SK-N-SH (cell line): ENCODE measurements around the gene OSTF1. TPM values are rescaled to one million over a fixed set of nuclear protein-coding genes. Genes with fewer than 3 reads are reported as not detected.

Experiments
- CTCF ChIA-PET: fragments of 300-600, 350-600 bp; formaldehyde crosslinking; extraction: SDS; loops from one replicate; lab custom pipeline; 2021; lab: Yijun Ruan, JAX
- POLR2A ChIA-PET: fragments of 350-600 bp; sonication (Branson Sonifier 250); formaldehyde crosslinking; extraction: SDS; loops from one replicate; lab custom pipeline; 2020; ENCODE audit warnings: antibody characterized with exemption, inconsistent platforms; lab: Yijun Ruan, JAX
- DNase-seq: peaks from one replicate; pipeline ENCODE4 v3.0.0; 2012
- H2AFZ ChIP-seq: fragments of 200-600 bp; sonication (generic); 2 replicates; pipeline ENCODE4 v1.8.1; 2016; ENCODE audit warnings: antibody characterized with exemption, mild to moderate bottlenecking, low read depth
- H3F3A ChIP-seq: fragments of 200-600 bp; sonication (generic); replicated peaks from 2 replicates; pipeline ENCODE3; 2016; ENCODE audit warnings: antibody characterized with exemption, mild to moderate bottlenecking; ENCODE audit not compliant: insufficient read depth
- H3K27ac ChIP-seq, 2 experiments: fragments of 200-500 bp in 1 of 2; fragments of 200-600 bp in 1 of 2; sonication (Bioruptor generic) in 1 of 2; sonication (generic), shearing (Covaris generic) in 1 of 2; 2 replicates each; pipeline versions ENCODE4 v1.5.1 to v1.6.1; 2014 to 2016; ENCODE audit warnings: low read depth in 2 of 2, inconsistent platforms in 1 of 2, low read length in 1 of 2, mild to moderate bottlenecking in 1 of 2, mixed read lengths in 1 of 2
- H3K27me3 ChIP-seq: fragments of 200-600 bp; sonication (generic), shearing (Covaris generic); 2 replicates; pipeline ENCODE4 v1.6.1; 2016; ENCODE audit warnings: mixed run types; ENCODE audit not compliant: insufficient read depth
- H3K36me3 ChIP-seq, 2 experiments: fragments of 200-500 bp in 1 of 2; fragments of 200-600 bp in 1 of 2; sonication (Bioruptor generic) in 1 of 2; sonication (generic) in 1 of 2; replicated peaks in 1 of 2; 2 replicates each; pipeline versions ENCODE3 to v1.5.1; 2014 to 2016; ENCODE audit warnings: low read length in 1 of 2, mild to moderate bottlenecking in 1 of 2; ENCODE audit not compliant: insufficient read depth in 2 of 2, control insufficient read depth in 1 of 2
- H3K4me1 ChIP-seq, 2 experiments: fragments of 200-500 bp in 1 of 2; fragments of 200-600 bp in 1 of 2; sonication (Bioruptor generic) in 1 of 2; sonication (generic), shearing (Covaris generic) in 1 of 2; 2 replicates each; pipeline versions ENCODE4 v1.5.1 to v1.6.1; 2014 to 2016; ENCODE audit warnings: low read depth in 1 of 2, low read length in 1 of 2, mixed run types in 1 of 2; ENCODE audit not compliant: insufficient read depth in 2 of 2, control insufficient read depth in 1 of 2
- H3K4me2 ChIP-seq: fragments of 200-600 bp; sonication (generic), shearing (Covaris generic); 2 replicates; pipeline ENCODE4 v1.6.1; 2017; ENCODE audit warnings: mixed run types
- H3K4me3 ChIP-seq, 2 experiments: fragments of 200-500 bp in 1 of 2; fragments of 200-600 bp in 1 of 2; sonication (Bioruptor generic) in 1 of 2; sonication (generic), shearing (Covaris generic) in 1 of 2; 2 replicates each; pipeline versions ENCODE4 v1.5.1 to v1.8.1; 2014 to 2016; ENCODE audit warnings: low read depth in 2 of 2, inconsistent platforms in 1 of 2, low read length in 1 of 2, mild to moderate bottlenecking in 1 of 2, mixed read lengths in 1 of 2, moderate library complexity in 1 of 2
- H3K79me2 ChIP-seq: fragments of 200-600 bp; sonication (generic); 2 replicates; pipeline ENCODE4 v1.8.1; 2017; ENCODE audit warnings: mild to moderate bottlenecking; ENCODE audit not compliant: insufficient read depth
- H3K9ac ChIP-seq: fragments of 200-600 bp; sonication (generic); 2 replicates; pipeline ENCODE4 v1.6.1; 2017; ENCODE audit warnings: mixed run types
- H3K9me2 ChIP-seq: fragments of 200-600 bp; sonication (generic); 2 replicates; pipeline ENCODE4 v1.6.1; 2017; ENCODE audit warnings: mixed run types
- H3K9me3 ChIP-seq: fragments of 200-600 bp; sonication (generic); 2 replicates; pipeline ENCODE4 v1.6.1; 2017; ENCODE audit warnings: mixed run types, mild to moderate bottlenecking, moderate library complexity
- H4K20me1 ChIP-seq: fragments of 200-600 bp; sonication (generic); 2 replicates; pipeline ENCODE4 v1.6.1; 2017; ENCODE audit warnings: mild to moderate bottlenecking, mixed run types; ENCODE audit not compliant: insufficient read depth
- CHD2 ChIP-seq: fragments of 150-350 bp; IDR thresholded peaks from 2 replicates; pipeline ENCODE4 v1.6.1; 2018; ENCODE audit warnings: low read length; ENCODE audit not compliant: partially characterized antibody
- EP300 ChIP-seq, 2 experiments: IDR thresholded peaks; 2 replicates each; pipeline versions ENCODE4 v1.4.0 to v1.6.1; 2012; ENCODE audit warnings: borderline replicate concordance in 1 of 2, low read depth in 1 of 2, low read length in 1 of 2
- EZH2phosphoT487 ChIP-seq: fragments of 200-600 bp; sonication (generic); IDR thresholded peaks from 2 replicates; pipeline ENCODE4 v1.6.1; 2017; ENCODE audit warnings: low read depth, mixed run types, mild to moderate bottlenecking, antibody characterized with exemption, moderate library complexity, borderline replicate concordance
- FOSL2 ChIP-seq: IDR thresholded peaks from 2 replicates; pipeline ENCODE4 v1.4.0; 2012; ENCODE audit warnings: low read depth, mild to moderate bottlenecking, moderate library complexity, borderline replicate concordance
- GATA2 ChIP-seq: sonication (generic); formaldehyde crosslinking; IDR thresholded peaks from 2 replicates; pipeline ENCODE4 v1.5.0; 2020; ENCODE audit warnings: mild to moderate bottlenecking, missing genetic modification reagents
- JUND ChIP-seq: IDR thresholded peaks from 2 replicates; pipeline ENCODE4 v1.4.0; 2012
- MEF2A ChIP-seq: IDR thresholded peaks from 2 replicates; pipeline ENCODE4 v1.4.0; 2012; ENCODE audit warnings: low read depth, borderline replicate concordance
- MXI1 ChIP-seq: IDR thresholded peaks from 2 replicates; pipeline ENCODE4 v1.6.1; 2012; ENCODE audit warnings: mild to moderate bottlenecking, low read depth, low read length, improper control_type of control experiment
- NRF1 ChIP-seq: IDR thresholded peaks from 2 replicates; pipeline ENCODE4 v1.6.1; 2012; ENCODE audit warnings: low read depth, mild to moderate bottlenecking, low read length
- POLR2AphosphoS5 ChIP-seq: IDR thresholded peaks from 2 replicates; pipeline ENCODE4 v1.6.1; 2012; ENCODE audit warnings: low read depth, low read length
- RAD21 ChIP-seq: IDR thresholded peaks from 2 replicates; pipeline ENCODE4 v1.6.1; 2012; ENCODE audit warnings: mild to moderate bottlenecking, low read length
- RFX5 ChIP-seq: IDR thresholded peaks from 2 replicates; pipeline ENCODE4 v1.6.1; 2012; ENCODE audit warnings: mild to moderate bottlenecking, improper control_type of control experiment, low read length
- SIN3A ChIP-seq: IDR thresholded peaks from 2 replicates; pipeline ENCODE4 v1.6.1; 2012; ENCODE audit warnings: low read depth, mild to moderate bottlenecking, low read length, moderate library complexity, borderline replicate concordance
- SMC3 ChIP-seq: IDR thresholded peaks from 2 replicates; pipeline ENCODE4 v1.6.1; 2012; ENCODE audit warnings: low read depth, low read length, improper control_type of control experiment
- TCF12 ChIP-seq: IDR thresholded peaks from 2 replicates; pipeline ENCODE4 v1.4.0; 2012
- YY1 ChIP-seq: IDR thresholded peaks from 2 replicates; pipeline ENCODE4 v1.4.0; 2012; ENCODE audit warnings: low read depth, mild to moderate bottlenecking
- WGBS: methylation state at CpG from one replicate; pipeline ENCODE4 v1.1.6; 2017; ENCODE audit warnings: low lambda C conversion rate; 5-methylcytosine and 5-hydroxymethylcytosine counted together
- polyA plus RNA-seq, 3 experiments: library from polyadenylated mRNA; depleted of rRNA; stranded (reverse); fragments of >200 nt; gene quantifications; 2 replicates each; pipeline ENCODE4 v1.2.3, GENCODE V29; 2012
- TF ChIP-seq, protein P1 (sequence below): IDR thresholded peaks from 2 replicates; pipeline ENCODE4 v1.4.0; 2012; ENCODE audit warnings: low read depth

Gene OSTF1
- polyA plus RNA-seq, 1 of the 3 experiments (the other 2 are of a cell fraction), result 9.5 TPM

DNA sequence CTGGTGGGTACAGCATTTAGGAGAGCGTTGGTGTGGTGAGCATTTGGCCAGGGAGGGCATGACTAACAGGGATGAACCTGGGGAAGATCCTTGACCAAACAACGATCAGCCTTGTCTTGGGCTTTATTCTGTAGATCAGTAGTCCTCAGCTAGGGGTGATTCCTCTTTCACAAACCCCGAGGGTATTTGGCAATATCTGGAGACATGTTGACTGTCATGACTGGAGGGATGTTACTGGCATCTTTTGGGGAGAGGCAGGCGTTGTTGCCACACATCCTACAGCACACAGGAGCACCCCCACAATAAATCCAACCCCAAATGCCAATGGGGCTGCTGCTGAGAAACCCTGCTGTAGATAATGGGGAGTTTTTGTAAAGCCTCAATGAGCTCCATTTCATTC lies 43.9 kb downstream of the OSTF1 start:
- no peaks in the 10 kb centered on the region for H3K79me2 ChIP-seq
- H3K9ac ChIP-seq, result no peak overlapping the region
- no peaks in the 10 kb centered on the region for H3K9me3 ChIP-seq
- no peaks in the 10 kb centered on the region for H3K9me2 ChIP-seq
- TF ChIP-seq NRF1 (no peak), RAD21 (no peak), CHD2 (no peak), YY1 (no peak), EZH2phosphoT487 (no peak), GATA2 (no peak), FOSL2 (no peak), MEF2A (no peak), RFX5 (no peak), JUND (no peak)
- H3K4me1 ChIP-seq, result no peaks in the 10 kb centered on the region; a peak in 1 of 4 replicates
- no peak overlapping the region for H3K4me2 ChIP-seq
- H3K4me3 ChIP-seq, result no peak overlapping the region
- no peak overlapping the region for H2AFZ ChIP-seq
- H3K36me3 ChIP-seq, result peaks cover 0 to 11% of the 10 kb centered on the region in 2 experiments
- H3F3A ChIP-seq, result peaks cover 3% of the 10 kb centered on the region
- H4K20me1 ChIP-seq, result no peaks in the 10 kb centered on the region
- ChIA-PET CTCF (no interaction called here), POLR2A (no interaction called here)
- no peak overlapping the region for H3K27ac ChIP-seq
- 35% methylated on average over 4 of the region's 4 CpGs for WGBS
- H3K27me3 ChIP-seq, result no peaks in the 10 kb centered on the region
- no peak for DNase-seq

GRCh38 chr9:75133396-75133795 lies 45.1 kb downstream of the OSTF1 start:
- Histone ChIP-seq H3K9me3 (no peaks in the 10 kb centered on the region), H3K36me3 (peaks cover 0 to 11% of the 10 kb centered on the region in 2 experiments), H3K4me2 (no peak overlapping the region), H3K9me2 (no peaks in the 10 kb centered on the region), H3K9ac (no peak overlapping the region), H3K4me3 (no peak overlapping the region), H3K27me3 (no peaks in the 10 kb centered on the region), H4K20me1 (no peaks in the 10 kb centered on the region), H3K4me1 (no peaks in the 10 kb centered on the region; a peak in 1 of 4 replicates), H2AFZ (no peak overlapping the region), H3K79me2 (no peaks in the 10 kb centered on the region), H3K27ac (no peak overlapping the region), H3F3A (peaks cover 3% of the 10 kb centered on the region)
- DNase-seq, result no peak
- 25% methylated on average over 3 of the region's 3 CpGs for WGBS
- ChIA-PET POLR2A (no interaction called here), CTCF (no interaction called here)
- TF ChIP-seq POLR2AphosphoS5 (no peak), SIN3A (no peak), TCF12 (no peak), EP300 (IDR thresholded peaks at IDR 0.05; ENCODE audit: borderline replicate concordance in 1 of 2, low read depth in 1 of 2, low read length in 1 of 2) (no peak), RAD21 (no peak), FOSL2 (no peak), SMC3 (no peak), MXI1 (no peak)
- TF ChIP-seq, protein P1, sequence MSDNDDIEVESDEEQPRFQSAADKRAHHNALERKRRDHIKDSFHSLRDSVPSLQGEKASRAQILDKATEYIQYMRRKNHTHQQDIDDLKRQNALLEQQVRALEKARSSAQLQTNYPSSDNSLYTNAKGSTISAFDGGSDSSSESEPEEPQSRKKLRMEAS, result no peak
